ENCODE measurements around the gene FTL.

DNA sequence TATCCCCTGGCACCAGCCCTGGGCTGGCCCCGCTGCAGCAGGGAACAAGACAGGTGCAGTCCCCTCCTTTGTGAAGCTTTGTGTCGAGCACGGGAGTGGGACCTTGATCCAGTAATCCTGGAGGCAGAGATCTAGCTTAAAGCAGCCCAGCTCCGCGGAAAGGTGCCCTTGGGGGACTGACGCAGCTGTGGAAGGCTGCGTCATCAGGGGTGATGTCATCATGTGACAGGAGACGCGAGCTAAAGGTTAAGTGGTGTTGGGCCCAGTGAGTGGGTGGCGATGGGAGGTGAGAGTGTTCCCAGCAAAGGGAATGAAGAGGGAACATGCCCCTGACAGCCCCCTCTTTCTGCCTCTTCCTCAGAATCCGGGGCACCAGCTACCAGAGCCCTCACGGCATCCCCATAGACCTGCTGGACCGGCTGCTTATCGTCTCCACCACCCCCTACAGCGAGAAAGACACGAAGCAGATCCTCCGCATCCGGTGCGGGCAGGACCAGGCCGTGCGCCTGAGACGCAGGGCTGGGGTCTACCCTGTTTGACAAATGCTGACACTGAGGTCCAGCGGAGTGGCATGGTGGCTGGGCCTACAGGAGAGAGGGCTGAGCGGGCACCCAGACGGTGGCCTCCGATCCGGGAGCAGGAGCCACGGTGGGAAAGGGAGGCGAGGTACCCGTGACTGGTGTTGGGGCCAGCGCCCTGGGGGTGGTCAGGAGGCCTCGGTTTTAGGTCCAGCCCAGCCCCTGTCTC lies 49.2 kb downstream of the FTL start:
- TF ChIP-seq EP300 (IDR thresholded peaks at IDR 0.05) (no peak), POLR2AphosphoS5 (IDR thresholded peaks at IDR 0.05) (no peak), POLR2A (IDR thresholded peaks at IDR 0.05) (no peak)
- TF ChIP-seq, protein P1, sequence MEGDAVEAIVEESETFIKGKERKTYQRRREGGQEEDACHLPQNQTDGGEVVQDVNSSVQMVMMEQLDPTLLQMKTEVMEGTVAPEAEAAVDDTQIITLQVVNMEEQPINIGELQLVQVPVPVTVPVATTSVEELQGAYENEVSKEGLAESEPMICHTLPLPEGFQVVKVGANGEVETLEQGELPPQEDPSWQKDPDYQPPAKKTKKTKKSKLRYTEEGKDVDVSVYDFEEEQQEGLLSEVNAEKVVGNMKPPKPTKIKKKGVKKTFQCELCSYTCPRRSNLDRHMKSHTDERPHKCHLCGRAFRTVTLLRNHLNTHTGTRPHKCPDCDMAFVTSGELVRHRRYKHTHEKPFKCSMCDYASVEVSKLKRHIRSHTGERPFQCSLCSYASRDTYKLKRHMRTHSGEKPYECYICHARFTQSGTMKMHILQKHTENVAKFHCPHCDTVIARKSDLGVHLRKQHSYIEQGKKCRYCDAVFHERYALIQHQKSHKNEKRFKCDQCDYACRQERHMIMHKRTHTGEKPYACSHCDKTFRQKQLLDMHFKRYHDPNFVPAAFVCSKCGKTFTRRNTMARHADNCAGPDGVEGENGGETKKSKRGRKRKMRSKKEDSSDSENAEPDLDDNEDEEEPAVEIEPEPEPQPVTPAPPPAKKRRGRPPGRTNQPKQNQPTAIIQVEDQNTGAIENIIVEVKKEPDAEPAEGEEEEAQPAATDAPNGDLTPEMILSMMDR (IDR thresholded peaks at IDR 0.05): no peak
